Right lobe of liver (tissue), 4 donors: ENCODE data around the gene NT5DC3.

Source experiments
- CTCF ChIP-seq, 4 donors: fragments of 200-600 bp in 3 of 4; fragments of 450-650 bp in 1 of 4; IDR thresholded peaks; one replicate each; pipeline versions ENCODE4 v1.5.1 to v1.8.0; 2016 to 2022; ENCODE audit warnings: antibody characterized with exemption in 4 of 4, mild to moderate bottlenecking in 2 of 4
- POLR2A ChIP-seq: fragments of 450-650 bp; IDR thresholded peaks from one replicate; pipeline ENCODE4 v1.6.1; 2017; ENCODE audit warnings: antibody characterized with exemption, mild to moderate bottlenecking
- donor health status: DM: no; HTN: no; CAD: no.
- donor health status: DM: no; HTN: no; CAD: no.
- donor health status: DM: no; HTN: yes; CAD: no.

- no peak for TF ChIP-seq CTCF (IDR thresholded peaks at IDR 0.05)
- TF ChIP-seq POLR2A: no peak
These were observed 42.9 kb upstream of the NT5DC3 start for GRCh38 chr12:103883908-103884307.
